DMS153 treated with DMSO at 0.1 percent for 48 hours (cell line): ENCODE data around the gene CDC42EP2.

Experiments used
- DNase-seq: peaks from one replicate; lab custom pipeline; 2025; ENCODE audit not compliant: unreplicated experiment; lab: John Stamatoyannopoulos, UW

The CDC42EP2 gene

DNA sequence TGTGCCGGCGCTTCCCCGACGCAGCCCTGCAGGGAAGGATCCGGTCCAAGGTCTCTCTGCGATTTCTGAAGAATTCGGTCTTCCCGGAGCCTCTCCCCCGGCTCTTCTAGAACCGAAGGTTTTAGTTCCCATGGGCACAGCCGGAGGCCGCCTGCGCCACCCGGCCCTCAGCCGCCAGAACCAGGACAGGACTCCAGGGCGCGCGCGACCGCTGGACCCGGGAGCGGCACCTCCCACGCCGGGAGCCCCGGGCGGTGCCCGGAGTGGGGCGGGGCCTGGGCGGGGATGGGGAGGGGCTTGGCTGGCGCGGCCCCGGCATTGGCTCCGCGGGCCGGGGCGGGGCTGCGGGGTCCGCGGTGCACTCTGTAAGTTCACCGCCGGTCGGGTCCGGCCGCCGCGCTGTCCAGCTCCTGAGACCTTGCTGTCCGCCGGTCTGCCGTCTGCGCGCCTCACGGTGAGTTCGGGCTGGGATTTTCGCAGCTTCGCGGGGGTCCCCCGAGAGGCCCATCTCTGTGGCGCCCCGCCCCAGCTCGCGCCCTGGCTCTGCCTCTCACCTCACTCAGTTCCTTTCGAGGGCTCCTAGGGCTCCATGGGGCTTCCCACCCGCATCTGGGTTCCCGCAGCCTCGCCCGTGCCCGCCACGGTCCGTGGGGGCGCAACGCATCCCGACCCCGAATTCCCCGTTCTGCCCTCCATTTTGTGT is at the start of gene CDC42EP2:
TSS of gene CDC42EP2 (plus strand) at position 366 of the 703 bp plus-strand sequence. CDS start 6,033 bp downstream, outside the sequence.
- DNase-seq = peak; percentile 54

DNA sequence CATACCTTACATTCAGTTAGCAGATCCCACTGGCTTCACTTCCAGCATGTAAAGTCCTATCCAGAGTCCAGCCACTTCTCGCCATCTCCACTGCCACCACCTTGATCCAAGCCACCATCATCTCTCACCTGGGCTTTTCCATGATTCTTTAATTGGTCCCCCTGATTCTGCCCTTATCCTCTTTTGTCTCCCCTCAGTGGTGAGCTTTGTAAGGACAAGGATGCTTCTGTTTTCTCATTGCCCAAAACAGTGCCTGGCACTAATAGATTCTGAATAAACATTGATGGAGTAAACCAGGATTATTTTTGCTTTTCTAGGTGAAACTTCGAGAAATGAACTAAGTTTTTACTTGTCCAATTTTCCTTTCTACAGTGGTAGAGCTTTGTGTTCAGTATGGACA is 48.5 kb upstream of the CDC42EP2 start:
- DNase-seq = no peak

- peak; percentile 63 for DNase-seq
These were observed 39.7 kb upstream of the CDC42EP2 start for GRCh38 chr11:65274735-65275682.

GRCh38 chr11:65275906-65276305 is 38.8 kb upstream of the CDC42EP2 start:
- no peak for DNase-seq

DNA sequence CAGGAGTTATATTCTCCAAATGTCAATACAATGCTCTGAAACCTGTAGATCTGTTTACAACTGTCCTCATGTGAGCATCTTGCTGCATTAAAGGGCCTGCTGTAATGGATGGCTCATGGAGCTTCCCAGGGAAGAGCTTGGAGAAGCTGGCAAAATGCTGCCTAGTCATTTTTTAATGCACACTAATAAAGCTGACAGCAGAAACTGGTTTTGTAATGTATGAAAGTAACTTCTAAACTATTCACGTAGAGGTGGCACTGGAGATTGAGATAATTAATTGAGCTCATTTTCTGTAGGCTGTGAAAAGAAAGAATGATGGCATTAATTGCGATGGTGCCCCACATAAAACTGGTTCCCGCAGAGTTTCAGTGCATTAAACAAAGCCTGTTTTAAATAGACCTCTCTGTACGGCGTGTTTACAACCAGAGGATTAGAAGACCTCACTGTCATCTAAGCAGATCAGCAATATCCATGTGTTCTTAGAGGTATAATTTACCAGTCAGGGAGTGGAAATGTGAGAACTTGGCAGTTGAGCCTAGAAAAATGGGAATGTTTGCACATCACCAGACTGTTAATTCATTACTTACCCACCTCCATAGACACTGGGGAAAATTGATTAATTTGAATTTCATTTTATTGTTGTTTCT is 36.9 kb upstream of the CDC42EP2 start:
- DNase-seq = no peak

- no peak for DNase-seq
These were observed 36.3 kb upstream of the CDC42EP2 start for GRCh38 chr11:65278356-65278755.

DNA sequence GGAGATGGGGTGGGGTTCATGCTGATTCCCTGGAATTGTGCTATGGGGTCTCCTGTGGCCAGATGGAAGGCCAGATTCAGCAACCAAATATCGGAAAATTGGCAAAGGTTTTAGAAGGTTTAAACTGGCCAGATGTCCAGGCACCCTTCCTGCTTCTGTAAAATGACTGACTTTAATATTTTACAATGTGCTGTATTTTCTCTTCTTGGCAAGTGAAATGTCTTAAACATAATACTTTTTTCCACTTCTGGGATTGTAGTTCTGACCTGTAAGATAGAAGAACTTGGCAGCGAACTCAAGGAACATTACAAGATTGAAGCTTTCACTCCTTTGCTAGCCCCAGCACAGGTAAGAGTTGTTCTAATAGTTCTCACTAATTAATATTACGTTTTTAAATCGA is 35.4 kb upstream of the CDC42EP2 start:
- DNase-seq = no peak

DNA sequence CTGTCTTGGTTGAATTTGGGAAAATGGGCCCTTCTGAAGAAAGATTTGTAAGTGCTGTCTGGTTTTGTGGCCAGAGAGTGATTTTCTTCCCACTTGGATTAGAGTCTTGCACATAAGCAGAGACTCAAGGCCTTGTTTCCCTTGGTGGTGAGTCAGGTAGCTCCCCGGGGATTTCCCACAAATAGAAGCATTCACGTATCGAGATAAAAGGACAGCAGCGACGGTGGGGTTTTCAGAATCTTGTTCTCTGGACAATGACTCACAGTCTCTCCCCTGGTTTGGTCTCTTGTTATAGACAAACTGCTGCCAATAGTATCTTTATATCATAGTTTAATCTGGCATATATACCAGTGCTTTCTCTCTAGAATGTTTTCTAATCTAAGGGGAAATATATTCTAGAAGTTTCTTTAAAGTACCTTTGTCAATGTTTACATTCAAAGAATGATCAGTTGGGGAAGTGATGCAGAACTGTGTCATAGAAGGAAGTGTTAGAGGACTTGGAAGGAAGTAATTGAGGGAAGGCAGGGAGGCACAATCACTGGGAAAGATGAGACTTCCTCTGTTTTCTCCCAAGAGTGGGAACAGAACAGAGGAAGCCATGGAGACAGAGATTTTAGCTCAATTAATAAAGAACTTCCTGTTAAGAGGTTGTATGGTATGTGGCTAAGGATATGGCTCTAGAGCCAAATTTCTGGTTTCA is 34.8 kb upstream of the CDC42EP2 start:
- DNase-seq = no peak

- DNase-seq = no peak
These were observed 34.0 kb upstream of the CDC42EP2 start for GRCh38 chr11:65280646-65281045.

DNA sequence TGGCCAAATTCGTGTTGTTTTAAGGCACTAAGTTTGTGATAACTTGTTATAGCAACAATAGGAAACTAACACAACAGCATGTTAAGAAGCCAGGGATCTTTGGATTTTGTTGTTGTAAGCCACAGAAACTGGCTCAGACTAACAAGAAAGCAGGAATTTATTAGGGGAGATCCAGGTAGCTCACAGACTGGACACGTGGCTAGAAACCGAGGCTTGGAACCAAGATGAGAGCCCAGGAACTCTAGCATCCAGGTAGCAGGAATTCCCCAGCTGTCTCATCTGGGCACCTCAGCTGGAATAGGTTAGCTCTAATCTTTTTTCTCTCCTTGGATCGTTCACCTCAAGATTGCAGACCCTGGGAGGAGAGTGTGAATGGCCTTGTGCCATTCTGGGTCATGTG is 28.0 kb upstream of the CDC42EP2 start:
- no peak for DNase-seq

DNA sequence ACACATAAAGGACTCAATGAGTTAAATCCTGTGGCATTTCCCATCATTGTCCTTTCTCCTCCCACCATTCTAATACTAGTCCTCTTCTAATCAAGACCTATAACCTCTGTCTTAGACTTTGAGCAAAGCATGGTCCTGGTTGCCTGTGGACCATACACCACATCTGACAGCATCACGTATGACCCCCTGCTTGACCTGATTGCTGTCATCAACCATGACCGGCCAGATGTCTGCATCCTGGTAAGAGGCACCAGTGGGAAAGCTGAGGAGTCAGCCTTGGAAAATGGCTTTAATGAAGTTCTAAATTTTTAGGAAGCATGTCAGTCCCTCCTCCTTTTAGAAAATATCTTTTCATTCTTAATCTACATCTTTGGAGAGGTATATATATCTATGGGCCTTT is 27.1 kb upstream of the CDC42EP2 start:
- DNase-seq = no peak

GRCh38 chr11:65288706-65289536 is 25.7 kb upstream of the CDC42EP2 start:
- no peak for DNase-seq

DNA sequence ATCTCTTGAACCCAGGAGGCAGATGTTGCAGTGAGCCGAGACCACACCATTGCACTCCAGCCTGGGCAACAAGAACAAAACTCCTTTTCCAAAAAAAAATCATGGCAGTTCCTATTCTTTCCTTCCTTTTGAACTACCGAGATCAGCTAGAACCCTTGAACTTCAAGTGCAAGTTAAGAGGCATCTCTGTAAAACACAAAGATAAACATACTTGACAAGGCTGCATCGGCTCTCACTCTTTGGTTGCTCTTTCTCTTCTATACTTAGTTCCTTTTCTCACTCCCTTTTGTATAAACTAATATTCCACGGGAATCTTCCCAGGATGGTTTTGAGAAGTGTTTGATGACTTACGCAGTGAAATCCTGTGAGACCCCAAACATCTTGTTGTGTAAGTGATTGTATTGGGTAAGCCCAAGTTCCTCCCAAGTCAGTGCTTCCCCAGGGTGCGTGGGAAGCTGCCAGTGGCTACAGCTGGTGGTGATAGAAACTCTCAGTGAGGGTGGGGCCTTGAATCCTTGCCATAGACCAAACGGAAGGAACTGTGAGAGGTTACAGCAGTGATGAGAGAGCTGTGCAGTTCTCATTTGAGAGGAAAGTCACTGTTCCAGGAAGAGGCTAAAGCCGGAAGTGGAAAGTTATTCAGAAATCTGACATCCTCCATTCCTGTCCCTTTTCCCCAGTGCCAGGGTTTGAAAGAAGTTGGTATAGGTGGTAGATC is 24.1 kb upstream of the CDC42EP2 start:
- DNase-seq = no peak

GRCh38 chr11:65291613-65292012 is 23.1 kb upstream of the CDC42EP2 start:
- no peak for DNase-seq

DNA sequence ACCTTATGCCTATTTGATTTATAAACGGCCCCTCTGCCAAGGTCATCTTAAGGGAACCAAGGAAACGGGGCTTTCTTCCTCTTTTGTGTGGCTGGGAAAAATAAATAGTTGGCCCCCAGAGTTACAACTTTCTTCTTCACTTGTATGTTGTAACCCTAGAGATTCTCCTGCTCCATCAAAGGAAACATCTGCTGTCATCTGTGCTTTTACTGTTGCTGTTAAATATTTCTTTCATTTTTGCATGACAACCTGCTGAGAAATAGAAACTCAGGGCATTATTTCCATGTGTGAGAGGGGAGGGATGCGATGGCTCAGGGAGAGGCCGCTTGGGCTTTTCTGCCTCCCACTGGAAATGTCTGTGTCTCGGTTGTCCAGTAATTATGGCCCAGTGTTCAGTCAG is 21.8 kb upstream of the CDC42EP2 start:
- no peak for DNase-seq

DNA sequence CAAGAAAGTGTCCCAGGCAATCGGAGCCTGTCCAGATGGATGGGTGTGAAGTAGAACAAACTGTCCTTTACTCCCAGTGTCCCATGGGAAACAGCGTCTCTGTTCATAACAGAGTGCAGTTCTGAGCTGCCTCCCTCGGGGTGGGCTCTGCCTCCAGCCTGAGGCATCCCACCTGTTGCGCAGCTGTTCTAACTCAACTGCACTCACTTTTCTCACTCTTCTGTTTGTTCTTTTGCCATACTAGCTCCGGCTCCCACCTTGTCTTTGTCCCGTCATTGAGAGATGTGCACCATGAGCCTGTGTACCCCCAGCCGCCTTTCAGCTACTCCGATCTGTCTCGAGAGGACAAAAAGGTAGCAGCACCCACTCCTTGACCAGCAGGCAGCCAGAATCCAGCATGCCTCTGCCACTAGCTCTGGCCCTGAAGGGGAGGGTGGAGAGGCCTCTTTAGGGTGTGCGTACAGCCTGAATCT is 20.7 kb upstream of the CDC42EP2 start:
- DNase-seq = no peak

- DNase-seq = no peak
These were observed 19.7 kb upstream of the CDC42EP2 start for GRCh38 chr11:65295001-65295400.

- DNase-seq = no peak
These were observed 18.9 kb upstream of the CDC42EP2 start for GRCh38 chr11:65295571-65296341.
